CD4-positive, alpha-beta memory T cell (primary cell): ENCODE results near the gene CACNA2D4. TPM values are rescaled to one million over a fixed set of nuclear protein-coding genes. Genes with fewer than 3 reads are reported as not detected.

ENCODE experiments used
- CTCF ChIA-PET: fragments of 350-600 bp; sonication (Branson Sonifier 250); formaldehyde crosslinking; loops from one replicate; lab custom pipeline; 2021; ENCODE audit warnings: inconsistent platforms; ENCODE audit not compliant: partially characterized antibody; lab: Charles Lee
- POLR2A ChIA-PET: fragments of 350-600 bp; sonication (Branson Sonifier 250); formaldehyde crosslinking; loops from one replicate; lab custom pipeline; 2021; ENCODE audit not compliant: partially characterized antibody; lab: Charles Lee
- DNase-seq, 5 donors: peaks; one replicate each; pipeline versions ENCODE4 v3.0.0 to v3.0.0-alpha.2; 2020 to 2022; ENCODE audit warnings: mixed read lengths in 1 of 5
- H3K27ac ChIP-seq: one replicate; pipeline ENCODE4 v1.7.0; 2013; ENCODE audit warnings: low read depth, low read length
- H3K27me3 ChIP-seq: 2 replicates; pipeline ENCODE4 v1.7.0; 2013; ENCODE audit warnings: mild to moderate bottlenecking, low read length, moderate library complexity; ENCODE audit not compliant: insufficient read depth
- H3K36me3 ChIP-seq: 2 replicates; pipeline ENCODE4 v1.7.0; 2013; ENCODE audit warnings: mild to moderate bottlenecking, low read length, moderate library complexity; ENCODE audit not compliant: insufficient read depth
- H3K4me1 ChIP-seq: 2 replicates; pipeline ENCODE4 v1.7.0; 2013; ENCODE audit warnings: mild to moderate bottlenecking, low read length, moderate library complexity; ENCODE audit not compliant: insufficient read depth
- H3K4me3 ChIP-seq, 2 donors: one replicate each; pipeline ENCODE4 v1.7.0; 2013; ENCODE audit warnings: low read length in 2 of 2, mild to moderate bottlenecking in 1 of 2
- H3K9me3 ChIP-seq, 2 donors: one replicate each; pipeline ENCODE4 v1.7.0; 2013; ENCODE audit warnings: low read length in 2 of 2, control low read depth in 1 of 2; ENCODE audit not compliant: control insufficient read depth in 1 of 2
- H3K27ac Mint-ChIP-seq, 7 donors: one replicate each; pipeline ENCODE4 v1.8.0; 2020 to 2021; ENCODE audit warnings: mixed read lengths in 7 of 7, mild to moderate bottlenecking in 6 of 7, inconsistent platforms in 3 of 7, moderate library complexity in 3 of 7
- H3K27me3 Mint-ChIP-seq, 2 donors: one replicate each; pipeline ENCODE4 v1.8.0; 2020 to 2021; ENCODE audit warnings: mixed read lengths in 2 of 2
- H3K36me3 Mint-ChIP-seq, 2 donors: one replicate each; pipeline ENCODE4 v1.8.0; 2020 to 2021; ENCODE audit warnings: mixed read lengths in 2 of 2, inconsistent platforms in 1 of 2, mild to moderate bottlenecking in 1 of 2
- H3K4me1 Mint-ChIP-seq, 4 donors: one replicate each; pipeline ENCODE4 v1.8.0; 2020 to 2021; ENCODE audit warnings: mixed read lengths in 4 of 4, mild to moderate bottlenecking in 1 of 4
- H3K4me3 Mint-ChIP-seq, 8 donors: one replicate each; pipeline ENCODE4 v1.8.0; 2020 to 2021; ENCODE audit warnings: mixed read lengths in 8 of 8, mild to moderate bottlenecking in 7 of 8, moderate library complexity in 6 of 8, inconsistent platforms in 3 of 8
- H3K9me3 Mint-ChIP-seq, 8 donors: one replicate each; pipeline ENCODE4 v1.8.0; 2020 to 2021; ENCODE audit warnings: mixed read lengths in 8 of 8, mild to moderate bottlenecking in 5 of 8, inconsistent platforms in 3 of 8, moderate library complexity in 1 of 8
- intact Hi-C: fragments of 100-400 bp; cut with micrococcal nuclease; formaldehyde crosslinking; loops from one replicate; pipeline ENCODE4 v1.15.1; 2023
- polyA plus RNA-seq, 2 donors: library from polyadenylated mRNA; unstranded; fragments of 300-500 nt; fragmentation: Illumina TruSeq; gene quantifications; one replicate each; pipeline ENCODE4 v1.2.3, GENCODE V29; 2021
- total RNA-seq, 2 experiments: library from RNA; stranded (reverse); gene quantifications; one replicate each; pipeline ENCODE4 v1.2.3, GENCODE V29; 2021

The CACNA2D4 gene
- total and polyA plus RNA-seq, 4 experiments from 2014 or later: 12.4 to 19.2 (median 14.6) TPM

GRCh38 chr12:1934068-1934467, 15.6 kb upstream of the CACNA2D4 start:
- Histone ChIP-seq H3K27me3 (no peaks in the 10 kb centered on the region), H3K9me3 (no peaks in the 10 kb centered on the region), H3K4me3 (no peak overlapping the region), H3K27ac (no peak overlapping the region), H3K4me1 (no peaks in the 10 kb centered on the region), H3K36me3 (no peaks in the 10 kb centered on the region)
- H3K27me3 Mint-ChIP-seq: no peaks in the 10 kb centered on the region
- peaks cover 10 to 17% of the 10 kb centered on the region in 2 donors for H3K36me3 Mint-ChIP-seq
- peaks cover 0 to 5% (median 3%) of the 10 kb centered on the region in 4 donors for H3K4me1 Mint-ChIP-seq
- intact Hi-C loops: no loop called here
- H3K27ac Mint-ChIP-seq: peak overlapping the region in 1 of 7 donors; percentile 57
- no peak for DNase-seq
- POLR2A ChIA-PET: no interaction called here
- CTCF ChIA-PET: interaction anchor here (1.6 kb wide), 1 partner anchor 18 kb away, joined by 6 read pairs; no protein-coding TSS in a partner anchor
- H3K9me3 Mint-ChIP-seq: no peaks in the 10 kb centered on the region
- no peak overlapping the region for H3K4me3 Mint-ChIP-seq

DNA sequence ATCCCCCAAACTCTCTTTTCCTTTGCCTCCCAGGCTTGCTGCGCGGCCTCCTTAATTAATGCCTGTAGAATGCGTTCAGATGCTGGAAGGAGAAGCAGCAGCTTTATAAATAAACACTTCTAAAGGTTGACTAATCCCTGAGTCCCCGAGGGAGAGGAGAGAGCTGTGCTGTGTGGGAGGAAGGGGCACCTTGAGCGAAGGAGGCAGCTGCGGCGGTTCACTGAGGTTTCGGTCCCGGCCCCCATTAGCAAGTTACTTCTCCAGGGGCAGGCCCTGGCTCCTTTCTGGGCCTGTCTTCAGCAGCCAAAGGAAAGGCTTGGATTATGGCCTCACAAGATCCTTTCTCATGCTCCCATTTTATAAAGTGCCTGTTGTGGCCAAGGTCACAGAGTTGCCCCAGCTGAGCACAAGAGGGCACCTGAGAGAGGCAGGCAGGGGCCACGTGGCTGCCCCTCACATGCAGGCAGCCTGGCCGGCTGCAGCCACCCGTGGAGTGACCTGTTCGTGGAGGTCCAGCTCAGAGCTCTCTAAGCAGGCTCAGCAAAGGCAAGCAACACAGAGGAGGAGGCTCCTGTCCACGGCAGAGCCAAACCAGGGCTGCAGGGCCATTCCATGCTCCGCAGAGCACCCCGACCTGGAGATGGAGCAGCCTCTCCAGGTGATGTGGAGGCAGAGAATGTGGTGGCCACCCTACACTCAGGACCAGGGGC, 15.0 kb upstream of the CACNA2D4 start:
- peak overlapping the region in 1 of 7 donors; percentile 49 for H3K27ac Mint-ChIP-seq

GRCh38 chr12:1932264-1932777, 13.9 kb upstream of the CACNA2D4 start:
- Histone ChIP-seq H3K36me3 (no peaks in the 10 kb centered on the region), H3K27ac (no peak overlapping the region), H3K4me3 (no peak overlapping the region), H3K27me3 (no peaks in the 10 kb centered on the region), H3K4me1 (no peaks in the 10 kb centered on the region), H3K9me3 (no peaks in the 10 kb centered on the region)
- no peaks in the 10 kb centered on the region for H3K9me3 Mint-ChIP-seq
- no peak overlapping the region for H3K27ac Mint-ChIP-seq
- no peak overlapping the region for H3K4me3 Mint-ChIP-seq
- H3K4me1 Mint-ChIP-seq: peaks cover 0 to 5% (median 4%) of the 10 kb centered on the region in 4 donors
- DNase-seq: no peak
- intact Hi-C loops: no loop called here
- H3K36me3 Mint-ChIP-seq: peaks cover 7 to 8% of the 10 kb centered on the region in 2 donors
- no peaks in the 10 kb centered on the region for H3K27me3 Mint-ChIP-seq
- ChIA-PET CTCF (no interaction called here), POLR2A (interaction anchor here (1.4 kb wide), 1 partner anchor 17 kb away, joined by 3 read pairs; no protein-coding TSS in a partner anchor)

More for the DNA sequence above, 15.0 kb upstream of the CACNA2D4 start:
- DNase-seq: no peak
- Mint-ChIP-seq H3K27me3 (no peaks in the 10 kb centered on the region), H3K36me3 (peaks cover 10 to 12% of the 10 kb centered on the region in 2 donors), H3K9me3 (no peaks in the 10 kb centered on the region), H3K4me1 (peaks cover 0 to 5% (median 4%) of the 10 kb centered on the region in 4 donors), H3K4me3 (no peak overlapping the region)
- no peak overlapping the region for H3K4me3 ChIP-seq
- POLR2A ChIA-PET: interaction anchor here (1.4 kb wide), 1 partner anchor 19 kb away, joined by 3 read pairs; no protein-coding TSS in a partner anchor
- no peaks in the 10 kb centered on the region for H3K4me1 ChIP-seq
- H3K36me3 ChIP-seq: no peaks in the 10 kb centered on the region
- H3K27ac ChIP-seq: no peak overlapping the region
- CTCF ChIA-PET: no interaction called here
- H3K27me3 ChIP-seq: no peaks in the 10 kb centered on the region
- no peaks in the 10 kb centered on the region for H3K9me3 ChIP-seq
- intact Hi-C loops: no loop called here

GRCh38 chr12:1931642-1932041, 13.2 kb upstream of the CACNA2D4 start:
- ChIA-PET POLR2A (no interaction called here), CTCF (interaction anchor here (1.8 kb wide), 1 partner anchor 8 kb away, joined by 10 read pairs; no protein-coding TSS in a partner anchor)
- Mint-ChIP-seq H3K27me3 (peaks cover 0 to under 1% of the 10 kb centered on the region in 2 donors), H3K4me1 (peaks cover 0 to 5% (median 4%) of the 10 kb centered on the region in 4 donors), H3K27ac (no peak overlapping the region), H3K4me3 (no peak overlapping the region), H3K9me3 (no peaks in the 10 kb centered on the region), H3K36me3 (peaks cover 4 to 5% of the 10 kb centered on the region in 2 donors)
- Histone ChIP-seq H3K4me1 (no peaks in the 10 kb centered on the region), H3K4me3 (no peak overlapping the region), H3K27me3 (no peaks in the 10 kb centered on the region), H3K9me3 (no peaks in the 10 kb centered on the region), H3K27ac (no peak overlapping the region), H3K36me3 (no peaks in the 10 kb centered on the region)
- intact Hi-C loops: no loop called here
- no peak for DNase-seq

DNA sequence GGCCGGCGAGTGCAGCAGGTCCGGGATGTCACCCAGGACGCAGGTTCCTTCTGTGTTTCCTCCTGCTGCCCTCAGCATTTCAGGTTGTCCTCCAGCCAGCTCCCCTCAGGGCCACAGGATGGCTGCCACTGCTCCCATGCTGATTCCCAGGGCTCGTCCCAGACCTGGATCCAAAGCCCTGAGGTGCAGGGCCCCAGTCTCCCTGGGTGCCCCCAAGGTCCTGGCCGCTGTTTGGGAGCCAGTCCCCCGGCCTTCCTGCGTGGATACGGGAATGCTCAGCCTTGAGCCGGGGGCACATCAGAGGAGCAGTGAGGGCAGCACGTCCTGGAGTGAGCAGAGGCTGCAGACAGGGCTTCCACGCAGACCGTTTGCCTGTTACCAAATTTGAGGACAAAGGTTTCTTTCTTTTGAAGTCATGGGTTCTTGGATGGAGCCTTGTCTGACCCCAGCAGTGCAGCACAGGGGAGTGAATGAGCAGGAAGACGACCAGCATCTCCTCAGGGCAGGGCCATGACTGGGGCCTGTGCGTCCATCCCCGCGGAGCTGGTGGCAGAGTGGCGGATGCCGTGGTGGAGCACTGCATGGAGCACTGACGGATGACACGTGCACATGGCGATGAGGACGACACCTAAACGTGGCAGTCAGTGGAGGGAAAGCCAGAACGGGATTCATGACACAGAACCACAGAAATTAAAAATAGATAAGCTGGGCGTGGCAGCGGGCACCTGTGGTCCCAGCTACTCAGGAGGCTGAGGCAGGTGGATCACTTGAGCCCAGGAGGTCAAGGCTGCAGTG, 12.5 kb upstream of the CACNA2D4 start:
- POLR2A ChIA-PET: interaction anchor here (0.7 kb wide), 1 partner anchor 24 kb away, joined by 3 read pairs; no protein-coding TSS in a partner anchor
- Histone ChIP-seq H3K9me3 (no peaks in the 10 kb centered on the region), H3K4me3 (no peak overlapping the region), H3K4me1 (no peaks in the 10 kb centered on the region), H3K27ac (no peak overlapping the region), H3K36me3 (no peaks in the 10 kb centered on the region), H3K27me3 (no peaks in the 10 kb centered on the region)
- H3K27ac Mint-ChIP-seq: no peak overlapping the region
- CTCF ChIA-PET: interaction anchor here (1.8 kb wide), 1 partner anchor 9 kb away, joined by 10 read pairs; no protein-coding TSS in a partner anchor
- peaks cover 0 to 5% (median 4%) of the 10 kb centered on the region in 4 donors for H3K4me1 Mint-ChIP-seq
- H3K4me3 Mint-ChIP-seq: no peak overlapping the region
- no peak for DNase-seq
- intact Hi-C loops: no loop called here
- H3K36me3 Mint-ChIP-seq: no peaks in the 10 kb centered on the region
- H3K27me3 Mint-ChIP-seq: peaks cover 0 to 4% of the 10 kb centered on the region in 2 donors
- H3K9me3 Mint-ChIP-seq: no peaks in the 10 kb centered on the region

- ChIA-PET CTCF (interaction anchor here (0.8 to 1.8 kb wide), 2 partner anchors 9 to 10 kb away, joined by 4 to 10 read pairs; no protein-coding TSS in a partner anchor), POLR2A (interaction anchor here (0.7 kb wide), 1 partner anchor 24 kb away, joined by 3 read pairs; no protein-coding TSS in a partner anchor)
- H3K27ac ChIP-seq: no peak overlapping the region
- no peaks in the 10 kb centered on the region for H3K36me3 ChIP-seq
- Mint-ChIP-seq H3K4me3 (no peak overlapping the region), H3K27me3 (peaks cover 0 to 4% of the 10 kb centered on the region in 2 donors), H3K4me1 (peaks cover 1 to 6% (median 4%) of the 10 kb centered on the region in 4 donors), H3K36me3 (no peaks in the 10 kb centered on the region), H3K27ac (peak overlapping the region in 2 of 7 donors; percentile 16 to 86), H3K9me3 (no peaks in the 10 kb centered on the region)
- no peak overlapping the region for H3K4me3 ChIP-seq
- intact Hi-C loops: no loop called here
- H3K27me3 ChIP-seq: no peaks in the 10 kb centered on the region
- peaks cover under 1% of the 10 kb centered on the region for H3K4me1 ChIP-seq
- no peak for DNase-seq
- H3K9me3 ChIP-seq: no peaks in the 10 kb centered on the region
Observed at GRCh38 chr12:1929985-1930802, 11.7 kb upstream of the CACNA2D4 start.
